ENCODE data around the gene PTPRN.

Gene PTPRN

GRCh38 chr2:219286436-219287115 is 22.6 kb downstream of the PTPRN start:
- DNase-seq: no peak

- DNase-seq: no peak
These were observed 23.2 kb downstream of the PTPRN start for GRCh38 chr2:219285894-219286425.

DNA sequence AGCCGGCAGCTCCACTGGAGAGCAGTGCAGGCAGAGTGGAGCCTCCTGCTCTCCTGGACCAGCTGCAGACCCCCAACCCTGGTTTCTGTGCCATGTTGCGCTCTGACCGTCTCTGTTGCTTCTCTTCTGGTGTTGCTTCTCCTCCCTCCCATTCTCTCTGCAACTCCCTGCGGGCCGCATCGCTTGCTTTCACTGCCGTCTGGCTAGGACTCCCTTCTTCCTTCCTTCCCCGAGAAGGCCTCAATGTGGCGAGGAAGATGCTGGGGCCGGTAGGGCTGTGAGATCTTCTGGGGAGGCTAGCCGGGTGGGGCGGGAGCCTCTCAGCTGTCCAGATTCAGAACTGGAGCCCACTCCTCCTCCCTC is 23.8 kb downstream of the PTPRN start:
- no peak for DNase-seq

DNA sequence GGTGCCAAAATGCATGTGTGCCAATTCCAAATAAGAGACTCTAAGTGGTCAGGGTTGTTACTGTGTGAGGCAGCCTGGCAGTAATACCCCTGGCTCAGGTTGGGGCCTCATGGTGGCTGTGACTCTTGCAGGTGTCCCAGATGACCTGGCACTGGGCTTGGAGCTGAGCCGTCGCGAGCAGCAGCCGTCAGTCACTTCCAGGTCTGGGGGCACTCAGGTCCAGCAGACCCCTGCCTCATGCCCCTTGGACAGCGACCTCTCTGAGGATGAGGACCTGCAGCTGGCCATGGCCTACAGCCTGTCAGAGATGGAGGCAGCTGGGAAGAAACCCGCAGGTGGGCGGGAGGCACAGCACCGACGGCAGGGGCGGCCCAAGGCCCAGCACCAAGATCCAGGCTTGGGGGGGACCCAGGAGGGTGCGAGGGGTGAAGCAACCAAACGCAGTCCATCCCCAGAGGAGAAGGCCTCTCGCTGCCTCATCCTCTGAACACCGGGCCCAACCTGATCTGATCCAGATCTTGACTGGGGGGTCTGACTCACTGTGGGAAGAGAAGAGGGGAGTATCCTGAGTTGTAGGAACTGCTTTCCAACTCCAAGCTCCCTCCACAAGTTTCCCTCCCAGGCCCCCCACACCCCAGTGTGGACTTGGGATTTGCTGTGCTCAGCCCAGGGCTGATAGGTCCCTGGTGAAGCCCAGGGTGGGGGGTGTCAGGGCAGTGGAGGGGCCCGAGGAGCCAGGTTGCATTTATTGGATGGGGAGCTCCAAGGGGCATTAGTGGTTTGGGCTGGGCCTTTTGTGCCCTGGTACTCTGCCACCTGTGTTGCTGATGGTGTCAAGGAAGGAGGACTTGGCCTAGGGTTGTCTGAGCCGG is 24.5 kb downstream of the PTPRN start:
- DNase-seq: no peak

DNA sequence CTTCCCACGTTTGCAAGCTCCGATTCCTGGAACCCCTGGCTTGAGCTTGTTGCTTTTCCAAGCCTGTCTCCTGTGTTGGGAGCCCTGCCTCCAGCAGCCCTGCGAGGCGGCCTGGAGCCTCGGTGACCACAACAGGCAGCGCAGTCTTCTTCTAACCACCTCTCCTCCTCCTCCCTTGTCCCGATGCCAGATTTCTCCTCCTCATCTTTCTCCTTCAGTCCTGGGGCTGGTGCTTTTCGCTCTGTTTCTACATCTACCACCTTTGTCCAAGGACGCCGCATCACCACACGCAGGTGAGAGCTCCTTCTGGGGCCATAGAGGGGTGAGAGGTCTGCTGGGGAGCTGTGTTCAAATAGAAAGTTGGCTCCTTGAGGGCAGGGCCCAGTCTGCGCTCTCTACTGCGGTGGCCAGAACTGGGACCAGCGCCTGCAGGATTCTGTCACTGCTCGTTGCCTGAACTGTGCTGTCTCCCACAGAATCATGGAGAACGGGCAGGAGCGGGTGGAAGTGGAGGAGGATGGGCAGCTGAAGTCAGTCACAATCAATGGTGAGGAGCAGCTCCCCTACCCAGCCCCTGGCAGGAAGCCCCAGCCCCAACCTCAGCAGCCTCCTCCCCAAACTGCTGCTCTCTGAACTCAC is 26.1 kb downstream of the PTPRN start:
- DNase-seq: no peak

DNA sequence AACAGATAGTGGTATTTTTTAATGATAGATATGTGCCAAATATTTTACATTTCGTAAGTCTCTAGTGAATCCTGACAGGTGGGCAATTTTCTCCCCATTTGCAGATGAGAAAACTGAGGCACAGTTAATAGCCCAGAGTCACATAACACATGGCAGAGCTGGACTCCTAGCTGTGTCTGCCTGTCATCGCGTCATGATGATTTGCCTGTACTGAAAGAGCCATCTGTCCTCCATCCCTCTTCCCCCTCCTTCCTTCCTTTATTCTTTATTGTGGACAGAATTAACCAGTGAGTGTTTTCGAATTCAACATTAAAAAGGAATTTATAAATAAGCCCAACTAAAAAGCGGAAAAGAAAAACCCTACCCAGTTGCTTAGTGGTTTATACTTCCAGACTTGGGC is 26.8 kb downstream of the PTPRN start:
- DNase-seq: no peak

- no peak for DNase-seq
These were observed 27.6 kb downstream of the PTPRN start for GRCh38 chr2:219281588-219281987.

DNA sequence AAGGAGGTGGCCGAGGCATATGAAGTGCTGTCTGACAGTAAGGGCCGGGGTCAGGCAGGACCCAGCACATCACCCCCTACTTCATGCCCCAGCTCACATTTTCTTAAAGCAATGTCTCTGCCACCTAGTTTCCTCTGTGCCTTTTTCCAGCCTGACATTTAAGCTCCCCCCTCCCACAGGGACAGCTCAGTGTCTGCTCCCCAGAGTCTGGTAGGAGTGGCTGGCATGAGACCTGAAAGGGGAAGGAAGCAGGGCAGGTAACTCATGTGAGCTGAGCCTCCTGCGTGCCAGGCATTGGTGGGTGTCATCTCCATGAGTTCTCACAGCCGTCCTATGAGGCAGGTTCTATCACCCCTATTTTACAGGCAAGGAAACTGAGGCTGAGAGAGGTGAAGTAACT is 28.6 kb downstream of the PTPRN start:
- no peak for DNase-seq

DNA sequence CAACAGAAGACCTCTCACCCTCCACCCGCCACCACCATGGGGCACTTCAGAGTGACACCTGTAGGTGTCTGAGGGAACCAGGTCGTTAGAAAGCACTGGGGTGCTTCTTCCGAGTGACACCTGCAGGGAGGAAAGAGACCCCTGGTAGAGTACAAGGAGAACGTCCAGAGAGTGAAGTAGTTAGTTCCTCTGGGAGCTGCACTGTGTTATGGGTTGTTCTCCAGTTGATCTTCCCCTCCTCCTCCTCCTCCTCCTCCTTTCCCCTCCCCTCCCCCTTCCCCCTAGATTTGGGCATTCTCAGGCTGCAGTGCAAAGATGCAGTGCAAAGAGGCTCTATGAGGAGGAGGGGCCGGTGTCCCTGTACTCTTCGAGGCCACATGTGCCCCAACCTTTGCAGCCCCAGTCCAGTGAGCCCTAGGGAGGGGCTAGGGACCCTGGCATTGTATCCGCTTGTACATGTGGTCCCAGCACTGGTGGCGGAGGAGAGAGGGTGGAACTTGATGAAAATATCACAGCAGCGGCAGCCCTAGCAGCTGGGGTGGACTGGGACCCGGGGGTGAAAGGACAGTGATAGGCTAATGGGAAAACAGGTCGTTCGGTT is 29.2 kb downstream of the PTPRN start:
- DNase-seq: no peak

DNA sequence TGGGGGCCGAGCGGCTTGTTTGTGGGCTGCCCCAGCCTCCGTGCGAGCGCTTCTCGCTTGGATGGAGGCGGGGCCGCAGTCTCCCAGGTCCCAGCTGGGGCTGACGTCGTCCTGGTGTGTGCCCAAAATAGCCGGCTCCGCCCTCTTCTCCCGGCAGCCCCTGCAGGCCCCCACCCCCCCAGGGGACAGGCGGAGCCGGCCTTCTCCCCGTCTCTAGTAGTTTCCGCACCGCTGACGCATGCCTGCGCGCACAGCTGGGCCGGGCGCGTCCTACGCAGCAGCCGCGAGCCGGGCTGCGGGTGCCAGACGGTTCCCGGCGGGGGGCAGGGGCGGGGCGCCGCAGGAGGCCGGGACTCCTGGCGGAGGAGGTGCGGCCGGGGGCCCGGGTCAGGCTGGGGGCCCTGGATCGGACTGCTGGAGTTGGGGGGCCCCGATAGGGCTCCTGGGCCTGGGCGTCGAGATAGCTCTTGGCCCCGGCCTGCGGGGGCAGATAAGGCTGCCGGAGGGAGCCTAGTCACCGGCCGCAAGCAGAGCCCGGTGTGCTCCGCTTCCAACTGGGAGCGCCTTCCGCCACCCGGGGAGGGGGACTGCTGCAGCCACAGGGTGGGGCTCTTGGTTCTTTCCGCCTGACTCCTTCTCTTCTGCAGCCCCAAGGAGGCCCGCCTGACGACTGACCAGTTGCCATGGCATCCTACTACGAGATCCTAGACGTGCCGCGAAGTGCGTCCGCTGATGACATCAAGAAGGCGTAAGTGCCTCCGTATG is 29.9 kb downstream of the PTPRN start, which contains the start of gene DNAJB2:
Gene DNAJB2 (plus strand): TSS at position 216 of the 765 bp plus-strand sequence. CDS start 468 bp downstream, at position 684.
- DNase-seq: peak; percentile 99

- no peak for DNase-seq
These were observed 30.5 kb downstream of the PTPRN start for GRCh38 chr2:219278655-219279150.

- peak; percentile 82 for DNase-seq
These were observed 31.2 kb downstream of the PTPRN start for GRCh38 chr2:219277703-219278654.

GRCh38 chr2:219274361-219274921 is 34.8 kb downstream of the PTPRN start:
- no peak for DNase-seq

GRCh38 chr2:219273937-219274336 is 35.3 kb downstream of the PTPRN start:
- no peak for DNase-seq

DNA sequence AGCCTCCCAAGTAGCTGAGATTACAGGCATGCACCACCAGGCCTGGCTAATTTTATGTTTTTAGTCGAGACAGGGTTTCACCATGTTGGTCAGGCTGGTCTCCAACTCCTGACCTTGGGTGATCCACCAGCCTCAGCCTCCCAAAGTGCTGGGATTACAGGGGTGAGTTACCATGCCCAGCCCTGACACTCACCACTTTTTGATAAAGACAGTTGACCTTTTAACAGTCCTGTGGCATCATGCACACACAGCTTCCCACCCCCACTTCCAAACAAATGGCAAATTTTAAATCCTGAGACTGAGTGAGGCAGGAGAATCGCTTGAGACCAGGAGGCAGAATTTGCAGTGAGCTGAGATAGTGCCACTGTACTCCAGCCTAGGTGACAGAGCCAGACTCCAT is 36.2 kb downstream of the PTPRN start:
- DNase-seq: no peak

DNA sequence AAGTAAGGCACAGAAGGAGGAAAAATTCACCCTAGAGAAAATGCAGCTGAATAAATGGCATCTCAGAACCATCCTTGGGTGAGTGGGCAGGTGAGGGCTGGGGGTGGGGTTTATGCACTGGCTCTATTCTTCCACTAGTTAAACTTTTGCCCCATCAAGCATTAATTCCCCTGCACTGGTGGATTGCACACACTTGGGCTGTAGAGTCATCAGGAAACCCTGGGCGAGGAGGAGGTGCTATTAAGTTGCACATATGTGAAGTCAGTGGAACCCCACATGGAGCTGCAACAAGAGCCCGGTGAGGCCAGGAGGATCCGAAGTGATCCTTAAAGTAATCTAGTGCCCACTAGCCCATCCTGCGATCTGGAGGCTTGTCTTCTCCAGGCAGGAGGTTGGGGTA is 36.8 kb downstream of the PTPRN start:
- no peak for DNase-seq

- no peak for DNase-seq
These were observed 38.2 kb downstream of the PTPRN start for GRCh38 chr2:219271021-219271420.

- no peak for DNase-seq
These were observed 39.2 kb downstream of the PTPRN start for GRCh38 chr2:219270055-219270372.

GRCh38 chr2:219269362-219270054 is 39.7 kb downstream of the PTPRN start:
- no peak for DNase-seq

DNA sequence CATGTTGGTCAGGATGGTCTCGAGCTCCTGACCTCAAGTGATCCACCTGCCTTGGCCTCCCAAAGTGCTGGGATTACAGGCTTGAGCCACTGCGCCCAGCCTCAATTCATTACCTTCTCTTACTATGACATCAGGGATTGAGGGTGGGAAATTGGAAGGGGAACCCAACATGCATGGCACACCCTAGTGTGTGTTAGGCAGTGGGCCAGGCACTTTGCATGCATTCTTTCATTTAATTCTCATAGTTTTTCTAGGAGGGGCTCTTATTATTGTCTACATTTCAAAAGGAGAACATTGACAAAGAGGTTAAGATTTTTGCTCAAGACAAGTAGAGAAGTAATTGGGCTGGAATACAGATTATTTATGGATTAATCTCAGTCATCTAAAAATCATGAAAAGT is 40.9 kb downstream of the PTPRN start:
- DNase-seq: no peak

Measured in CD4-positive, alpha-beta T cell treated with Interleukin-17A for 4 hours (primary cell).